ENCODE results near the gene ZNF846.
"Not testable (repeated sequence)": the region's sequence is repeated elsewhere in the genome, so short reads cannot be mapped to it uniquely, and the experiment has no call there.

ZNF846 gene

DNA sequence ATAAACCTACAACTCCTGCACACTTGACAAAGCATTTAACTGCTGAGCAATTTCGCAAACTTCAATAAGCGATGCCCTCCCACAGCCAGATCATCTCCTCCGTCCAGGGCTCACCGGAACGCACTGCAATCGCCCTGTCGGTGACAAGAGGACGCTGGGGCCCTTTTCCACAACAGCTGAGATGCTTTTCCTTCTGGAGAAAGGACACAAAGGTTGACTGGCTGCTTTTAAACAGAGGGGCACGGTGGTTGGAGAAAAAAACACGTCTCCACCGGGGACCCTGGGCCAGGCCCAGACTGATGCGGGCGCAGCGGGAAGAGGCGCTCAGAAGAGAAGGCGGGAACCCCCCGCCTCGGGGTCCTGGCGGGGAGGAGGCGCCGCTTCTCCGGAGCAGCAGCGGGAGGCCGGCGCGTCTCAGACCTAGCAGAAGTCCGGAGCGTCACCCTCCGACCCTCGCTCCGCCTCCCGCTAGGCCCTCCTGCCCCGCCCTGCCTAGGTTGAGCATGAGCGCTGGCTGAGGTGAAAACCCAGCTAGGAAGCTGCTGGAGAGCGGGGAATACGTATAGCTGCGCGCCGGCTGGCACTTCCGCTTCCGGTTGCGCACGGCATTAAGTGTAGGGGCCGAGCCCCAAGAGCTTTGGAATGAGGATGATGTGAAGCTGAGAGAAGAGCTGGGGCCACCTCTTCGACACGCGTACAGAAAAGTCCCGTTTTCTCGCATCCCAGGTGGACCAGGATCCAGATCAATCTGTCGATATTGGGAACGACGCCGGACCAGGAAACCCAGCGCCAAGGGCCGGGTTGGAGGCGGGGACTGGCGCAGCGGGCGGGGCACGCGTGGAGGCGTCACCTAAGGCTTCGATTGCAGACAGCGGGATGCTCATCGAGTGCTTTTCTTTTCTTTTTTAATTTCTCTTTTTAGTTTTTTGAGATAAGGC lies at the start of gene ZNF846:
TSS of gene ZNF846 (minus strand) at position 564 of the 938 bp plus-strand sequence. CDS start 3,788 bp downstream, outside the sequence.
- peak; percentile 96 for DNase-seq

DNA sequence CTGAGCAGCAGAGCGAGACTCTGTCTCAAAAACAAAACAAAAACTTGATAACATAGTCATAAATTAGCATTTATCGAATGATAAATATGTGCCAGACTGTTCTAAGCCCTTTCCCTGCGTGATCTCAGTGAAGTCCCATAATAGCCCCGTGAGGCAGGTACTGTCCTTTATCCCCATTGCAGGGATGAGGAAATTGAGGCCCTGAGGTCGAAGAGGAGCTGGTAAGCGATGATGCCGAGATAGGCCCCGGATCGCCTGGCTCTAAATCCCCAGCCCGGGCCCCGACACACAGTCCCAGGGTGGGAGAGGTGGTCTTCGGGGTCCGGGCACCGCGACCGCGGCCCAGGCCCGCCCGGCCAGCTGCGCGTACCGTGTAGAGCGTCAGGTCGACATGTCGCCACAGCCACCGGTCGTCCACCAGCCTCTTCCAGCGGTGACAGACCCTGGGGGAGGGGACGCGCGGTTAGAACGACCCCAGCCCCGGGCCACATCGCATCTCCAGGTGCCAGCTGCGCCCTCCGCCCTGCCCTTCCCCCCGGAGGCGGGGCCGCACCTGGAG lies 49.7 kb upstream of the ZNF846 start:
- DNase-seq, result no peak

DNA sequence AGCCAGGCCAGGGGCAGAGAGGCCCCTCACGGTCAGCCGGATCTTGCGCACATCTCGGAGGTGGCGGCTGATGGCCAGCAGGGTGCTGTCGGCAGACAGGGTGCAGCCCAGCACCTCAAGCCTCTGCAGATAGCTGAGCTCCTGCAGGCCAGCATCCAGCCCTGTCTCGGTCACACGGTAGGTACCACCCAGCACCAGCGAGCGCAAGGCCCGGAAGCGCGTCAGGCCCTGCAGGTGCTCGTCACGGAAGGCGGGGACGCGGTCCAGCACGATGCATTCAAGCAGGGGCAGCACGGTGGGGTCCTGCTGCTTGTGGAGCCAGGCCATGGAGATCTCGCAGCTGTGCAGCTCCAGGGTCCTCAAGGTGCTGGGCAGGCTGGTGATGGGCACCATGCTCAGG lies 42.6 kb upstream of the ZNF846 start:
- DNase-seq, result no peak

DNA sequence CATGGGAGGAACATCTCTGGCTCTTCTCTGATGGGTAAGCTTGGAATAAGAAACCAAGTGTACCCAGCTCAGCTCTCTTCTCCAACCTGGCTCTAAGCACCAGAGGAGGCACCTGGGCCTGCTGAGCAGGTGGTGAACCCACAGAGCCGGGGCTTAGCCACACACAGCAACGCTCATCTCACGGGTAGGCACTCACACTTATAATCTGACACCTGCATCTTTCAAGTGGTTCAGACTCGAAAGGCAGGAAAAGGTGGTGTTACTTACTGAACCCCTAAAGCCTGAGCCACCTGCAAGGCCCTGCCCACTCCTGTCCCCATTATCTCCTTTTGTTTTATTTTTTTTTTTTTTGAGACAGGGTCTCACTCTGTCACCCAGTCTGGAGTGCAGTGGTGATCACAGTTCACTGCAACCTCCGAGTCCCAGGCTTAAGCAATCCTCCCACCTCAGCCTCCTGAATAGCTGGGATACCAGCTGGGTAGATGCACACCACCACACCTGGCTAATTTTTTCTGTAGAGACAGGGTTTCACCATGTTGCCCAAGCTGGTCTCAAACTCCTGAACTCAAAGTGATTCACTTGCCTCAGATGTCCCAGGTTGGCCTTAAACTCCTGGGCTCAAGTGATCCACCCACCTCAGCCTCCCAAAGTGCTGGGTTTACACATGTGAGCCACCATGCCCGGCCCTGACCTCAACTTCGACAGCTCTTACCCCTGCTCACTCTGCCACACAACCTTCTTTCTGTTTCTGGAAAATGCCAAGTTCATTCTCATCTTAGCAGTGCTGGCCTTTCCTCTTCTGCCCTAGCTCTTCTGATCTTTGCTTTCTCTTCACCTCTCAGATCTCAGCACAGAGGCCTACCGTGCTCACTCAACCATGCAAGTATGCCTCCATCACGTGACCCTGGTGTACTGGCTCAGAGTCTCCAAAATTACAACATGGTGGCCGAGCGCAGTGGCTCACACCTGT lies 40.6 kb upstream of the ZNF846 start:
- DNase-seq, result no peak

DNA sequence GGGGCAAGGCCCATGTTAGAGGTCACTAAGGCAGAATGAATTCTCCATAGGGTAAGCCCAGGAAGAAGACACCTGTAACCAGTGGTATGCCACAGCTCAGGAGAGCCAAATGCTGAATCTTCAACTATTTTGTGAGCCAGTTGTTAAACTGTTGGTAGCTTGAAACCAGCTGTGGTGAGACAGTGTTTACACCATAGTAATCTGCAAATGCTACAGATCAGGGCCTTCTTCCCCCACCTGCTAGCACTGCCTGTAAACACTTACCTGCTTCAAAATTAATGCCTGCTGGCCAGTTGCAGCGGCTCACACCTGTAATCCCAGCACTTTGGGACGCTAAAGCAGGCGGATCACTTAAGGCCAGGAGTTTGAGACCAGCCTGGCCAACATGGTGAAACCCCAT lies 38.3 kb upstream of the ZNF846 start:
- DNase-seq, result no peak

DNA sequence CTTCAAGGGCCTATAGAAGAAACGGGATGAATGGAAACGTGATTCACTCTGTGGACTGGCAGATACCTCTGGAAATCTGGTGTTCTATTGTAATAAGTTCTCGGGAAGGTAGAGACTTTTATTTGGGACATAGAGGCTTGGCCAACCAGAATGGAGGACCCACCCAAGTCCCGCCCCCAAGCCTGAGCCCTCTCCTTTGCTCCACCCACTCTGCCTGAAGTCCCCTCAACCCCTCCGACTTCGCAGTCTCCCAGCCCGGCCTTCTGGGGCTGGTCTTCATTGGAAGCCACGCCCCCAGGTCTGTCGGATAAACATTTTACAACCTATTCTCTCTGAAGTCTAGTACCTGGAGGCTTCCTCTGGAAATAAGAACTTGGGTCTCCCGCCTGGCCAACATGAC lies 33.4 kb upstream of the ZNF846 start:
- DNase-seq, result no peak

DNA sequence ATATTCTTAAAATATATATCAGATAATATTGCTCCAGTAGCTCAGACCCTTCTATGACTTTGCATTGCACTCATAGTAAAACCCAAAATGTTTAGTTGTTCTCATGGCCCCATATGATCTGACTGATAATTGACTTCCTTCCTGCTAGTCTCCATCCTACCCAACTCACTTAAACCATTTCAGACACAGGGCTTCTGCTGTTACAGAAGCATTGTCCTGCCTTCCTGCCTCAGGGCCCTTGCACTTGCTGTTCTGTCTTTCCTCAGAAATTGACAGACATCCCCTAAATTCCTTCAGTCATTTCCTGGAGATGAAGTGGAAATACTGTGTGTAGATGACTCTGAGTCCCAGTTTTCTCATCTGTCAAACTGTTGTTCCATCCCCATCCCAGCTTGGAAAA lies 30.6 kb upstream of the ZNF846 start:
- DNase-seq, result no peak

DNA sequence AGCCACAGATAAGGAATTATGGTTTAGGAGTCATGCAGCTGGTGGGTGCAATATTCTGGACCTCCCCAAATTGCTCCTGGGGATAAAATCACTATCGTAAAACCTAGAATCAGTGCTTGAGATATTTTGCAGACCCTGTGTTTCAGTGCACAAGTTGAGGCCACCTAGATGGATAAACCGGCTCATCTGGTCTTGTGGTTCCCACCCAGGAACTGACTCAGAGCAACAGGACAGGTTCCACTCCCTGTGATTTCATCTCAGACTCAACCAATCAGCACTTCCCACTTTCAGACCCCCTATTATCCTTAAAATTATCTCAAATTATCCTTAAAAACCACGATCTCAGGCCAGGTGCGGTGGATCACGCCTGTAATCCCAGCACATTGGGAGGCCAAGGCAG lies 29.3 kb upstream of the ZNF846 start:
- DNase-seq, result no peak

DNA sequence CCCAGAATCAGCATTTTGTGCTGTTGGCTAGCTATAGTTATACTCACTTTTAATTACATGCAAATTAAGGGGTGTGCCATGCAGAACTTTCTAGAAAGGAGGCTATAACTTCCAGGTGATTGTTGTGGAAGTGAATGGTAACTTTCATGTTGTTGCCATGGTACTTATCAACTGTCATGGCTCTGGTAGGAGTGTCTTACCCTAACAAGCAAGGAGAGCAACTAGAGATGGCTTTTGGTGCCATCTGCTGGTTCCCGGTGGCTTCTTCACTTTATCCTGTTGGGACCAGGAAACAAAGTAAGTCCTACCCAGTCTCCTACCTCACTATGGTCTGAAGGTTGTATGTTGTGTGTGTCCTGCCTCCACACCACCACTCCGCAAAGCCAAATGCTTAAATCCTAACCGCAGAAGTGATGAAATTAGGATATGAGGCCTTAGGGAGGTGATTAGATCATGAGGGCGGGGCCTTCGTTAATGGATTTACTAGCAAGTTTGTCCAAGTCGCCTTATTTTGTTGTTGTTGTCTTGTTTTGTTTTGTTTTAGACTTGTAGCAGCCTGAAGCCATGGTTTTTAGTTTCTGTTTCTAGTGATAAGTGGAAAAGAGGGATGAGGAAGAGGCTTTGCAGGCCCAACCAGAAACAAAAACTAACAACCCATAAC lies 27.7 kb upstream of the ZNF846 start:
- peak; percentile 97 for DNase-seq

DNA sequence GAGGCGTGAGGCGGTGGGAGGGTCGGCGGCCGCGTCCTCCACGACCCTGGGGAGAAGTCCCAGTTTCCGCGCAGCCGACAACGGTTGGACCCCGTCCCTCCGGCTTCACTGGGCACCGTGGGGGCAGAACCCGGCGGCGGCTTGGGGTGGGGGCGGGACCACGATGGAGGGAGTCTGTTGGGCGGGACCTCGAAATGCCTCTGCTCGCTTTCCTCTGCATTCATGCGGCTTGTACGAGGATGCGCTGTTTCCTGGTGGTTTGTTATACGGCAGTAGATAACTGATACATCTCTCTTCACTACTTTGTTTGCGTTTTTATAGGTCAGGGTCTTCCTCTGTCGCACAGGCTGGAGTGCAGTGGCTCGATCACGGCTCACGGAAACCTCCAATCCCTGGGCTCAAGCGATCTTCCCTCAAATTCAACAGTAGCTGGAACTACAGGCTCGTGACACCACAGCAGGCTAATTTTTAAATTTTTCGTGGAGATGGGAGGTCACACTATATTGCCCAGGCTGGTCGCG lies 24.6 kb upstream of the ZNF846 start:
- DNase-seq, result peak; percentile 62

DNA sequence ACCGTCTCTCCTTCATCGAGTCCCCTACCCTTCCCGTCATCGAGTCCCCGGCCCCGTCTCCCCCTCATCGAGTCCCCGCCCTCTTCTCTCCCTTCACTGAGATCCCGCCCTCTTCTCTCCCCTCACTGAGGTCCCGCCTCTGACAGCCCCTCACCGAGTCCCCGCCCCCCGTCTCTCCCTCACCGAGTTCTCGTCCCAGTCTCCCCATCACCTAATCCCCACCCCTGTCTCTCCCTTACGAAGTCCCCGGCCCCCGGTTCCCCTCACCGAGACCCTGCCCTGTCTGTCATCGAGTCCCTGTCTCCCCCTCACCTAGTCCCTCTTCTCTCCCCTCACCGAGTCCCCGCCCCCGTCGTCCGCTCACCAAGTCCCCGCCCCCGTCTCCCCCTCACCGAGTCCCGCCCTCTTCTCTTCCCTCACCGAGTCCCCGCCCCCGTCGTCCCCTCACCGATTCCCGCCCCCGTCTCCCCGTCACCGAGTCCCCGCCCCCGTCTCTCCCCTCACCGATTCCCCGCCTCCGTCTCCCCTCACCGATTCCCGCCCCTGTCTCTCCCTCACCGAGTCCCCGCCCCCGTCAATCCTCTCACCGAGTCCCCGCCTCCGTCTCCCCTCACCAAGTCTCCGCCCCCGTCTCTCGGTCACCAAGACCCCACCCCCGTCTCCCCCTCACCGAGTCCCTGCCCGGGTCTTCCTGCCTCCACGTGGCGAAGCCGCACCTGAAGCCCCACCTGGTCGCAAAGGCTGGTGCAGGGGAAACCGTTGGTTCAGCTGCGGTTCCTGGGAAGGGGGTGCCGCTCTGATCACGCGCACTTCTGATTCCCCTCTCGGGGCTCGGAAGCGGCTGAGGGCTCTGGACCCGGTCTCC lies 23.9 kb upstream of the ZNF846 start:
- DNase-seq, result peak; percentile 87

DNA sequence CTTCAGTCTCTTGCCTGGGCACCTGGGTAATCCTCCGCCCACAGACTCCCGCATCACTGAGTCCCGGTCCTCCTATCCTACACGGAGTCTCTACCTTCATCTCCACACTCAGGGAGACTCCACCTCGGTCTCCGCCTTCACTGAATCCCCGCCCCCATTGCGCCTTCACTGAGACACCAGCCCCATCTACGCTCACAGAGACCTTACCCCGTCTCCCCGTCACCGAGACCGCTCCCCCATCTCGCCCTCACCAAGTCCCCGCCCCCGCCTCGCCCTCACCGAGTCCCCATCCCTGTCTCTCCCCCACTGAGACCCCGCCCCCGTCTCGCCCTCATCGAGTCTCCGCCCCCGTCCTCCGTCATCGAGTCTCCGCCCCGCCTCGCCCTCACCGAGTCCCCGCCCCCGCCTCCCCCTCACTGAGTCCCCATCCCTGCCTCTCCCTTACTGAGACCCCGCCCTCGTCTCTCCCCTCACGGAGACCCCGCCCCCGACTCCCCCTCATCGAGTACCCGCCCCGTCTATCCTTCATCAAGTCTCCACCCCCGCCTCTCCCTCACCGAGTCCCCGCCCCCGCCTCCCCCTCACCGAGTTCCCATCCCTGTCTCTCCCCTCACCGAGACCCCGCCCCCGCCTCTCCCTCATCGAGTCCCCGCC lies 23.1 kb upstream of the ZNF846 start:
- peak; percentile 91 for DNase-seq

DNA sequence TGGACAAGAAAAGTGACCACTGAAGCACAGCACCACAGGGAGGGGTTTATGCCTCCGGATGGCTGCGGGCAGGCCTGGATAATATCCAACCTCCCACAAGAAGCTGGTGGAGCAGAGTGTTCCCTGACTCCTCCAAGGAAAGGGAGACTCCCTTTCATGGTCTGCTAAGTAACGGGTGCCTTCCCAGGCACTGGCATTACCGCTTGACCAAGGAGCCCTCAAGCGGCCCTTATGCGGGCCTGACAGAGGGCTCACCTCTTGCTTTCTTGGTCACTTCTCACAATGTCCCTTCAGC lies 22.5 kb upstream of the ZNF846 start:
- not testable (repeated sequence) for DNase-seq

DNA sequence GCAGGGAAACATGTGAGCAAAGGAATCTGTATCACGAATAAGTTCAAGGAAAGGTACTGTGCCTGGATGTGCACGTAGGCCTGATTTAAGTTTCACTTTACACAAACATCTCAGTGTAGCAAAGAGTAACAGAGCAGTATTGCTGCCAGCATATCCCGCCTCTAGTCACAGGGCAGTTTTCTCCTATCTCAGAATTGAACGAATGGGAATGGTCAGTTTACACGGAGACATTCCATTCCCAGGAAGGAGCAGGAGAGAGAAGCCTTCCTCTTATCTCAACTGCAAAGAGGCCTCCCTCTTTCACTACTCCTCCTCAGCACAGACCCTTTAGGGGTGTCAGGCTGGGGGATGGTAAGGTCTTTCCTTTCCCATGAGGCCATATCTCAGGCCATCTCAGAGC lies 21.0 kb upstream of the ZNF846 start:
- DNase-seq, result not testable (repeated sequence)

DNA sequence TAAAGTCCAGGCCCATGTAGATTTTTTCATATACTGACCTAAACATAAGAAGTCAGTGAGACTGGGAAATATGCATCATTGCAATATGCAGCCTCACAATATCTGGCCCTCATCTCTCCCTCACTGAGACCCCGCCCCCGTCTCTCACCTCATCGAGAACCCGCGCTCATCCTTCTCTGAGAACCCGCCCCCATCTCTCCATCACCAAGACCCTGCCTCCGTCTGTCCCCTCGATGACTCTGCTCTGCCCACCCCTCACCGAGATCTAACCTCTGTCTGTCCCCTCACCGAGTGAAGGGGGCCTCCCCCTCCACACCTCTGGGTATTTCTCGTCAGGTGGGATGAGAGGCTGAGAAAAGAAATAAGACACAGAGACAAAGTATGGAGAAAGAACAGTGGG lies 20.5 kb upstream of the ZNF846 start:
- DNase-seq, result no peak

DNA sequence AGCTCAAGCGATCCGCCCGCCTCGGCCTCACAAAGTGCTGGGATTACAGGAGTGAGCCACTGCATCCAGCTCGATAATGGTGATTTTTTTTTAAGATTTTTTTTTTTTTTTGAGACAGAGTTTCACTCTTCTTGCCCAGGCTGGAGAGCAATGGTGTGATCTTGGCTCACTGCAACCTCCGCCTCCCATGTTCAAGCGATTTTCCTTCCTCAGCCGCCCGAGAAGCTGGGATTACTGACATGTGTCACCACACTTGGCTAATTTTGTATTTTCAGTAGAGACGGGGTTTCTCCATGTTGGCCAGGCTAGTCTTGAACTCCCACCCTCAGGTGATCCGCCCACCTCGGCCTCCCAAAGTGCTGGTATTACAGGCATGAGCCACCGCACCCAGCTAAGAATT lies 20.1 kb upstream of the ZNF846 start:
- not testable (repeated sequence) for DNase-seq

DNA sequence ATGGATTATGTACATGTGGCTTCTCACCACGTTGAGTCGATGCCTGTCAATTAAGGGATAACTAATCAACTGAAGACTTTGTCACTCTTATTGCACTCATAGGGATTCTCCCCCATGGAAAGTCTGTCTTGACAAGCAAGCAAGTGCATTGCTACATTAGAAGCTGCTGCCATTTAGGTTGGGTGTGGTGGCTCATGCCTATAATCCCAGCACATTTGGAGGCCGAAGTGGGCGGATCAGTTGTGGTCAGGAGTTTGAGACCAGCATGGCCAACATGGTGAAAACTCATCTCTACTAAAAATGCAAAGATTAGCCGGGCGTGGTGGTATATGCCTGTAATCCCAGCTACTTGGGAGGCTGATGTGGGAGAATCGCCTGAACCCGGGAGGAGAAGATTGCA lies 18.3 kb upstream of the ZNF846 start:
- no peak for DNase-seq

DNA sequence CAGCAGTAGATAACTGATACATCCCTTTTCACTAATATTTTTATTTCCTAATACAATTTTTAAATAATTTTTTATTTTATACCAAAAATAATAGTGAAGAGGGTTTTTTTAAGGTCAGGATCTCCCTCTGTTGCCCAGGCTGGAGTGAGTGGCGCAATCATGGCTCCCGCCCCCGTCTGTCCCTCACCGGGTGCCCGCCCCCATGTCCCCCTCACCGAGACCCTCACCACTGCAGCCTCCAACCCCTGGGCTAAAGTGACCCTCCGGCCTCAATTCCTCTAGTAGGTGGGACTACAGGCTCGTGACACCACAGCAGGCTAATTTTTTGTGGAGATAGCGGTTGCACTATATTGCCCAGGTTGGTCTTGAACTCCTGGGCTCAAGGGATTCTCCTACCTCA lies 17.8 kb upstream of the ZNF846 start:
- no peak for DNase-seq

DNA sequence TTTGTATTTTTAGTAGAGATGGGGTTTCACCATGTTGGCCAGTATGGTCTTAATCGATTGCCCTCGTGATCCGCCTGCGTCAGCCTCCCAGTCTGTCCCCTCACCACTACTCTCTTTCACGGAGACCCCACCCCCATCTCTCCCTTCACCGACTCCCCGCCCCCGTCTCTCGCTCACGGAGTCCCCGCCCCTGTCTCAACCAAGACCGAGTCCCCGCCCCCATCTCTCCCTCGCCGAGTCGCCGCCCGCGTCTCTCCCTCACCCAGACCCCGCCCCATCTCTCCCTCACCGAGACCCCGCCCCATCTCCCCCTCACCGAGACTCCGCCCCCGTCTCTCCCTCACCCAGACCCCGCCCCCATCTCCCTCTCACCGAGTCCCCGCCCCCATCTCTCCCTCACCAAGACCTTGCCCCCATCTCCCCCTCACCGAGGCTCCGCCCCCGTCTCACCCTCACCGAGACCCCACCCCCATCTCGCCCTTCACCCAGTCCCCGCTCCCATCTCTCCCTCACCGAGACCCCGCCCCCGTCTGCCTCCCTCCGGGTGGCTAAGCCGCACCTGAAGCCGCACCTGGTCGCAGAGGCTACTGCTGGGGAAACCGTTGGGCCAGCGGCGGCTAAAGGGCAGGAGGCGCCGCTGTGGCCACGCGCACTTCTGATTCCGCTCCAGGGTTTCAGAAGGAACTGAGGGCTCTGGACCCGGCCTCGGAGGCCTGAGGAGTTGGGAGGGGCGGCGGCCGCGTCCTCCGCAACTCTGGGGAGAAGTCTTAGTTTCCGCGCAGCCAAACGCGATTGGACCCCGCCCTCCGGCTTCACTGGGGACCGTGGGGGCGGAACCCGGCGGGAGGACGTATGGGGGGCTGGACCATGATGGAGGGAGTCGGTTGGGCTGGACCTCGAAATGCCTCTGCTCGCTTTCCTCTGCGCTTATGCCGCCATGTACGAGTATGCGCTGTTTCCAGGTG lies 17.1 kb upstream of the ZNF846 start:
- DNase-seq, result peak; percentile 94

DNA sequence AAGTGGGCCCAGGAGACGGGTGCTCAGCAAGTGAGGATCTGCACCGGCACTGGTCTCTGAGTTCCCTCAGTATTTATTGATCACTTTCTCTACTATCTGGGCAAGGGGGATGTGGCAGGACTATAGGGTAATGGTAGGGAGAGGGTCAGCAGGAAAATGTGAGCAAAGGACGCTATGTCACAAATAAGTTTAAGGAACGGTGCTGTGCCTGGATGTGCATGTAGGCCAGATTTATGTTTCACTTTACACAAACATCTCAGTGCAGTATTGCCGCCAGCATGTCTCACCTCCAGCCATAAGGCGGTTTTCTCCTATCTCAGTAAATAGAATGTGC lies 15.6 kb upstream of the ZNF846 start:
- DNase-seq, result not testable (repeated sequence)

All from hematopoietic multipotent progenitor cell treated with erythropoietin and hydrocortisone succinate and interleukin-3 and kit ligand, for 8 days (in vitro differentiated cells).